ENCODE data around the gene ZNF618. TPM values are rescaled to one million over a fixed set of nuclear protein-coding genes. Genes with fewer than 3 reads are reported as not detected.

Gene ZNF618
- total and polyA plus RNA-seq, 9 donors, result 8.2 to 28.9 (median 18.3) TPM

DNA sequence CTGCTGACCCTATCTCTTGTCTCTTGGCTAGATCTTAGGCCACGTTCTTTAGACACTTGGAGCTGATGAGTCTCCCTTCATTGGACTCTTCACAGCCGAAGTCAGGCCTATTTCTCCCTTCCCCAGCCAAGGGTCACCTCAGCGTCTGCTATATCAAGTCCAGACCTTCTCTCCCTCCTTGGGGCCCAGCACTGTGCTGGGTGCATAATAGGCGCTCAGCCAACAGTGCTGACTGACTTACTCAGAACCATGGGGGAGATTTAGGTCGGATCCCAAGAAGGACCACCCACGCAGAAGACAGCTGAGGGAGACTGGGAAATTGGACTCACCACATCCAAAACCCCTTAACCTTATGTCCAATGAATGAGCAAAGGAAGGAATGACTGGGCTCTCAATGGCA is 207.6 kb downstream of the ZNF618 start:
- WGBS, 3 donors, result 91 to 94% (median 93%) methylated on average over 6 of the region's 6 CpGs
- DNase-seq, result no peak
- Histone ChIP-seq H3K4me1 (ENCODE audit: insufficient read depth) (no peaks in the 10 kb centered on the region), H3K9me3 (no peaks in the 10 kb centered on the region), H3K36me3 (no peaks in the 10 kb centered on the region), H3K4me3 (no peak overlapping the region), H3K27me3 (no peaks in the 10 kb centered on the region), H3K27ac (no peak overlapping the region)
- TF ChIP-seq EP300 (IDR thresholded peaks at IDR 0.05), result no peak
- TF ChIP-seq, protein P1, sequence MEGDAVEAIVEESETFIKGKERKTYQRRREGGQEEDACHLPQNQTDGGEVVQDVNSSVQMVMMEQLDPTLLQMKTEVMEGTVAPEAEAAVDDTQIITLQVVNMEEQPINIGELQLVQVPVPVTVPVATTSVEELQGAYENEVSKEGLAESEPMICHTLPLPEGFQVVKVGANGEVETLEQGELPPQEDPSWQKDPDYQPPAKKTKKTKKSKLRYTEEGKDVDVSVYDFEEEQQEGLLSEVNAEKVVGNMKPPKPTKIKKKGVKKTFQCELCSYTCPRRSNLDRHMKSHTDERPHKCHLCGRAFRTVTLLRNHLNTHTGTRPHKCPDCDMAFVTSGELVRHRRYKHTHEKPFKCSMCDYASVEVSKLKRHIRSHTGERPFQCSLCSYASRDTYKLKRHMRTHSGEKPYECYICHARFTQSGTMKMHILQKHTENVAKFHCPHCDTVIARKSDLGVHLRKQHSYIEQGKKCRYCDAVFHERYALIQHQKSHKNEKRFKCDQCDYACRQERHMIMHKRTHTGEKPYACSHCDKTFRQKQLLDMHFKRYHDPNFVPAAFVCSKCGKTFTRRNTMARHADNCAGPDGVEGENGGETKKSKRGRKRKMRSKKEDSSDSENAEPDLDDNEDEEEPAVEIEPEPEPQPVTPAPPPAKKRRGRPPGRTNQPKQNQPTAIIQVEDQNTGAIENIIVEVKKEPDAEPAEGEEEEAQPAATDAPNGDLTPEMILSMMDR (IDR thresholded peaks at IDR 0.05), result no peak
- no peak for TF ChIP-seq POLR2A (IDR thresholded peaks at IDR 0.05)
- intact Hi-C loops (cut with DNase I), result loop anchor here (2.0 to 5.0 kb wide), 3 partner anchors 204 to 209 kb away; no protein-coding TSS in a partner anchor

DNA sequence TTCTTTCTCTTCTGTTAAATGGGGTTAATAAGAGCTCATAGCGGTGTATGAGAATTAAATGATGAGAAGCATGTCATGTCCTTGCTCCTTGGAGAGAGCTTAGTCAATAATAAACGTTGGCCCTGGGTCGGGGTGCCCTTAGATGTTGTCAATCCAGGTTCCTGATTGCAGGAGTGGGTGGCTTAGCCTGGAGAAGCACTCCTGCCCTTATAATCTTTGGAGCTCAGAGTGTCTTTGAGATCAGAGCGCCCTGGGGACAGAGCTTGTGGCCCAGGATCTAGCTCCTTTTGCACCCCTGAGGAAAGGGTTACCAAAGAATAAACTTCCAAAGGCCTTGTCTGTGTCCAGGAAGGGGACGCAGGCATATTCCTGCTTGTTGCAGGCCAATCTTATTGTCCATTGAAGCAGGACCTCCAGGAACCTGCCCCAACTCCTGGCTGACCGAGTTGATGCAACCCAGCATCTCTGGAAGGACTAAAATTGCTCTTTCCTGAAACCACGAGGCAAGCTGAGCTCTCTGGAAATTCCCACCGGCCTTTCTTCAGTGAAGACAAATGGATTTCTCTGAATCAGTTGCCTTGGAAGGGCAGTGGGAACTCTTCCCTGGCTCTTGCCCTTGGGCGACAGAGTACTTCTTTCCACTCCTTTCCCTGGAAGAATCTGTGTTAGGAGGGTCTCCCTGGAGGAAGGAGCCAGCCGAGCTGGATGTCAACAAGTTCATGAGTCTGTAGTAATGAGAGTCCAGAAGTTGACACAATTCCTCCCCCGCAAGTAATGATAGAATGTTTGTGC is 208.4 kb downstream of the ZNF618 start:
- intact Hi-C loops (cut with DNase I), result loop anchor here in 3 of 4 donors (5.0 kb wide), 2 partner anchors 203 to 208 kb away; no protein-coding TSS in a partner anchor
- 67 to 75% (median 69%) methylated on average over 11 of the region's 11 CpGs for WGBS, 3 donors

DNA sequence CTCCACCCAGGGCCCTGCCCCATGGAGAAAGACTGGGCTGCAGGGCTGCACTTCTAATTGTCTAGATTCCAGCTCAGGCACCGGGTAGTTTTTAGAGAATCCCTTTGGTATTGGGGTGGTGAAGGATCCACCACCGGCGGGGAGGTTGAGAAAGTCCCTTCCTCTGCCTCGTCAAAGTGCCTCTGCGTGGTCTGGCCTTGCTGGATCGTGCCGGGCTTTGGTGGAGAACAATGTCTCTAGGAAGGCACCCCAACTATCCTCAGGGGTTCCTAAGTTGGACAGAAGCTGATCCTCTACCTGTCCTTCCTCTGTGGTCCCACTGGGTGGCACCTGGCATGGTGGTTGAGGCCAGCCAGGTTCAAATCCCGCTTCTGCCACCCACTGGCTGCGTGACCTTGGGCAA is 209.3 kb downstream of the ZNF618 start:
- WGBS, 3 donors, result 94 to 95% (median 94%) methylated on average over 9 of the region's 9 CpGs

More for the DNA sequence above, 208.4 kb downstream of the ZNF618 start:
- no peaks in the 10 kb centered on the region for H3K9me3 ChIP-seq
- H3K27me3 ChIP-seq, result no peaks in the 10 kb centered on the region
- H3K36me3 ChIP-seq, result no peaks in the 10 kb centered on the region
- no peak overlapping the region for H3K4me3 ChIP-seq
- H3K4me1 ChIP-seq (ENCODE audit: insufficient read depth), result no peaks in the 10 kb centered on the region
- DNase-seq, result no peak
- TF ChIP-seq EP300 (IDR thresholded peaks at IDR 0.05) (no peak), POLR2A (IDR thresholded peaks at IDR 0.05) (no peak)
- TF ChIP-seq, protein P1 (IDR thresholded peaks at IDR 0.05), result no peak
- H3K27ac ChIP-seq, result no peak overlapping the region

GRCh38 chr9:114086009-114086408 is 209.9 kb downstream of the ZNF618 start:
- Histone ChIP-seq H3K9me3 (no peaks in the 10 kb centered on the region), H3K27ac (no peak overlapping the region), H3K4me3 (no peak overlapping the region), H3K4me1 (ENCODE audit: insufficient read depth) (no peaks in the 10 kb centered on the region), H3K36me3 (no peaks in the 10 kb centered on the region), H3K27me3 (no peaks in the 10 kb centered on the region)
- intact Hi-C loops (cut with DNase I), result no loop called here
- DNase-seq, result no peak
- no peak for TF ChIP-seq EP300 (IDR thresholded peaks at IDR 0.05)
- TF ChIP-seq, protein P1 (IDR thresholded peaks at IDR 0.05), result no peak
- TF ChIP-seq POLR2A (IDR thresholded peaks at IDR 0.05), result no peak
- 94 to 95% (median 94%) methylated on average over 6 of the region's 6 CpGs for WGBS, 3 donors

More for the DNA sequence above, 209.3 kb downstream of the ZNF618 start:
- Histone ChIP-seq H3K4me3 (no peak overlapping the region), H3K4me1 (ENCODE audit: insufficient read depth) (no peaks in the 10 kb centered on the region), H3K36me3 (no peaks in the 10 kb centered on the region), H3K27me3 (no peaks in the 10 kb centered on the region), H3K9me3 (no peaks in the 10 kb centered on the region), H3K27ac (no peak overlapping the region)
- TF ChIP-seq EP300 (IDR thresholded peaks at IDR 0.05) (no peak), POLR2A (IDR thresholded peaks at IDR 0.05) (no peak)
- TF ChIP-seq, protein P1 (IDR thresholded peaks at IDR 0.05), result no peak
- intact Hi-C loops (cut with DNase I), result no loop called here
- no peak for DNase-seq

Measured in ovary (tissue), 9 donors.